ENCODE results near the gene PIGX.

PIGX gene

DNA sequence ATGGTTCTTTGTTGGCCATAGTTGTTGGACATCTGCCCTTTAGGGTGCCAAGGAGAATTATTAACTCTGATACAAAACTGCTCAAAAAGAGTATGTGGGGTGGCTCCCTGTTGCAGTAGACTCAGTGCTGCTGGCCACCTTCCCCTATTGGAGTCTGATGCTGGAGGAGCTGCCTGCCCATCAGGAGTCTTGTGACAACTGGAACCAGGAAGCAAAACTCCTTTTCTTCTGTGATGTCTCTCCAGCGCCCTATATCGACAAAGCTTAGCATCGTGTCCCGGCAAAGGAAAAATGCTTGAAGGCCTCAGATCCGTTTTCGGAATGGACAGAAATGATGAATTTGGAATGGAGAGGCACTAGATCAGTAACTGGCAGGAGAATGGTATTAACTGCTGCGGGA, 51.0 kb downstream of the PIGX start:
- no peak for DNase-seq

- DNase-seq, result no peak
Measured at GRCh38 chr3:196765454-196765853, 53.3 kb downstream of the PIGX start.

- no peak for DNase-seq
Measured at GRCh38 chr3:196771067-196771466, 58.9 kb downstream of the PIGX start.

DNA sequence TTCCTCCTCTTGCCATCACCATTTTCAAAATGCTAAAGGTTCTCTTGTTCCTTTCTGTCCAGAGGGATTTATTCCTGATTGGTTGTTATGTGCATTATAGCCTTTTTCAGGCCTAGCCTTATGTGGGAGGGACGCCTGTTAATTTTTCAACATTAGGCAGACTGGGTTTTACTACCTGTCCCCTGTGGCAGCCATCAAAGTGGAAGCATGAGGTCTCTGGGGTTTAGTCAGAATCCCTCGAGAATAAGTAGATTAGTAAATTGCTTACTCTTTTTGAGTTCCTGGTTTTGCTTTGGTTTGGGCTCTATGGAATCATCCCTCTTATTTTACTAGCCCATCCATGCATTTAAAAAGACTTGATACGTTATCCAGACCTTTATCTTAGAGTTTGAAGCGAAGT, 59.9 kb downstream of the PIGX start:
- no peak for DNase-seq

DNA sequence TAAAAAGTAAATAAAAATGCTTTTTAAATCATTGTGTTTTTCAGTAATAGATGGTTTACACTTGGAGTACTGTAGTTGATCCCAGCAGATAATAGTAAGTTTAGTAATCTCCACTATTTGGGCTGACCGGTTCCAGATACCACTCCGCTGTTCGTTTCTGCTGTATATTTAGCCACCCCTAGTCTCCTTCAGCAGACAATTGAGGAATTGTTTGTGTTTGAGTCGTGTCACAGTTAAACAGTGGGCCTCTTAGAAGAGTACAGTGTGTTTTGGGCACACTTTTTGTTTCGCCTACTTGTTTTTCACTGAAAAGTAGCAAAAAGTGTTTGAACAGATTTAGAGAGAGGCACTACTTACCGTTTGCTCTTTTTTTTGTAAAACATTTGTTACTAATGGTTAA, 60.7 kb downstream of the PIGX start:
- DNase-seq, result no peak

- DNase-seq, result no peak
Measured at GRCh38 chr3:196774191-196774820, 62.1 kb downstream of the PIGX start.

- no peak for DNase-seq
Measured at GRCh38 chr3:196774848-196775422, 62.8 kb downstream of the PIGX start.

DNA sequence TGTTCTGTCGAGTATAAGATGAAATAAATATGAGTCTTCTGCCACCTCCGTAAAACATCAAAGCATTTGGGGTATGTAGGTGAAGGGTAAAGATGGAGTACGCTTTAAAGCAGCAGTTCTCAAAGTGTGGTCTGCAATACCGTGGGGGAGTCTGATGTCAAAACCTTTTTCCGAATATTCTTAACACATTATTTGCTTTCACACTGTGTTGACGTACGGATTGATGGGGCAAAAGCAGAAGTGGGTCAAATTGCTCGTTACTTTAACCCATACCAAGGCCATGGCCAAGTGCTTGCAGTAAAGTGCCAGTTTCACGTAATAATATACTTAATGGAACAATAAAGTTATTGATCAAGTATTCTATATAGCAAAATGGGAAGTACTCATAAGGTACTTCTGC, 63.8 kb downstream of the PIGX start:
- DNase-seq, result no peak

DNA sequence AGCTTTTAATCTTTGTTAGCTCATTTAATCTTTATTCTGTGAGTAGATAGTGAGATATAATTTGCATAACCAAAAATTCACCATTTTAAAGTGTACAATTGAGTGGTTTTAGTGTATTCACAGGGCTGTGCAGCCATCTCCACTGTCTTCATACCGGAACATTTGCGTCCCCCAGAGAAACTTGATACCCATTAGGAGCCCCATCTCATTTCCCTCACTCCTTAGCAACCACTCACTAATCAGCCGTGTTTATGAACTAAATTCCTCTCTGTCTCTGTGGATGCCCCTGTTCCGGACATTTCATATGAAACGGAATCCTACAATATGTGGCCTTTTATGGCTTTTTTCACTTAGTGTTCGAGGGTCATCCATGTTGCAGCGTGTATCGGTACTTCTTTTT, 65.7 kb downstream of the PIGX start:
- no peak for DNase-seq

GRCh38 chr3:196778755-196779154, 66.6 kb downstream of the PIGX start:
- DNase-seq, result no peak

GRCh38 chr3:196782511-196782910, 70.3 kb downstream of the PIGX start:
- no peak for DNase-seq
